ENCODE measurements around the gene GPSM1. TPM values are rescaled to one million over a fixed set of nuclear protein-coding genes. Genes with fewer than 3 reads are reported as not detected.
A peak's percentile ranks its signal among the peaks of the same experiment; 100 is the strongest.

GPSM1 gene
- total RNA-seq, 4 donors from 2014 or later, result 28.8 to 95.1 (median 38.1) TPM

GRCh38 chr9:136355616-136356557 lies 28.5 kb downstream of the GPSM1 start:
- 31 to 39% methylated on average over 36 to 44 of the region's 54 CpGs for WGBS, 2 donors
- no peaks in the 10 kb centered on the region for H3K27me3 ChIP-seq
- peak overlapping the region; percentile 3 to 98 (median 60) for H3K27ac ChIP-seq
- no peak for DNase-seq (ENCODE audit: low spot score in 2 of 2)
- peaks cover 0 to 38% (median 0%) of the 10 kb centered on the region in 3 donors for H3K36me3 ChIP-seq
- peaks cover 0 to 68% (median 19%) of the 10 kb centered on the region in 4 donors for H3K4me1 ChIP-seq
- no peaks in the 10 kb centered on the region for H3K9me3 ChIP-seq
- TF ChIP-seq POLR2A (IDR thresholded peaks at IDR 0.05) (no peak), CTCF (IDR thresholded peaks at IDR 0.05) (no peak), EP300 (IDR thresholded peaks at IDR 0.05) (no peak)
- no peak overlapping the region for H3K4me3 ChIP-seq

DNA sequence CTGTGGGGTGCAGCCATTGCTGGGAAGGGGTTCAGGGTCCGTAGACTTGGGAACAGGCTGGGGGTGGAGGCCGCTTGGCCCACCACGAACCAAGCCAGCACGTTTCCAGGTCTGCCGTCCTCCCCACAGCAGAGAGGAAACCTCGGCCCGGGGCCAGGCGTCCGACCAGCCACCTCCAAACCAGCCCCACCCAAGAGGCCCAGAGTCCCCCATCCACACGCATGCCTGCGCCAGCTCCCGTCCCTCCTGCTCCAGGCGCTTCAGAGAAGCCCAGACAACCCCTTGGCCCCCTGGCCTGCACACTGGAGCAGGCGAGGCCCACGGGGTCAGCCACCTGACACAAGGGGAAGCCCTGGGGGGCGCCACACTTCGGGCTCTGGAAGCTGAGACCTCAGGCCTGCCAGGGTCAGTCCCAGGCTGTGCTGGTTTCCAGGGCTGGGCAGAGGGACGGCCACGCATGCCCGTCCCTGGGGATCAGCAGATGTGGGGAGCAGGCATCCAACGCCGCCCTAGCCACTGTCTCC lies 29.9 kb downstream of the GPSM1 start:
- DNase-seq (ENCODE audit: low spot score in 2 of 2), result no peak
- H3K4me1 ChIP-seq, result peaks cover 0 to 82% (median 28%) of the 10 kb centered on the region in 4 donors
- H3K27ac ChIP-seq, result peak overlapping the region in 2 of 4 donors; percentile 83 to 98
- no peaks in the 10 kb centered on the region for H3K9me3 ChIP-seq
- no peak overlapping the region for H3K4me3 ChIP-seq
- peaks cover 0 to 30% (median 0%) of the 10 kb centered on the region in 3 donors for H3K36me3 ChIP-seq
- H3K27me3 ChIP-seq, result no peaks in the 10 kb centered on the region
- WGBS, 2 donors, result 77 to 82% methylated on average over 17 of the region's 22 CpGs
- TF ChIP-seq CTCF (IDR thresholded peaks at IDR 0.05) (no peak), EP300 (IDR thresholded peaks at IDR 0.05) (no peak), POLR2A (IDR thresholded peaks at IDR 0.05) (no peak)

GRCh38 chr9:136358016-136358415 lies 30.7 kb downstream of the GPSM1 start:
- Histone ChIP-seq H3K27ac (peak overlapping the region in 2 of 4 donors; percentile 90 to 98), H3K4me3 (no peak overlapping the region), H3K9me3 (no peaks in the 10 kb centered on the region), H3K4me1 (peaks cover 0 to 82% (median 35%) of the 10 kb centered on the region in 4 donors), H3K36me3 (peaks cover 0 to 30% (median 0%) of the 10 kb centered on the region in 3 donors), H3K27me3 (no peaks in the 10 kb centered on the region)
- TF ChIP-seq EP300 (IDR thresholded peaks at IDR 0.05), result no peak
- TF ChIP-seq POLR2A (IDR thresholded peaks at IDR 0.05), result no peak
- TF ChIP-seq CTCF (IDR thresholded peaks at IDR 0.05), result no peak
- WGBS, 2 donors, result 76 to 81% methylated on average over 13 to 23 of the region's 29 CpGs
- no peak for DNase-seq (ENCODE audit: low spot score in 2 of 2)

DNA sequence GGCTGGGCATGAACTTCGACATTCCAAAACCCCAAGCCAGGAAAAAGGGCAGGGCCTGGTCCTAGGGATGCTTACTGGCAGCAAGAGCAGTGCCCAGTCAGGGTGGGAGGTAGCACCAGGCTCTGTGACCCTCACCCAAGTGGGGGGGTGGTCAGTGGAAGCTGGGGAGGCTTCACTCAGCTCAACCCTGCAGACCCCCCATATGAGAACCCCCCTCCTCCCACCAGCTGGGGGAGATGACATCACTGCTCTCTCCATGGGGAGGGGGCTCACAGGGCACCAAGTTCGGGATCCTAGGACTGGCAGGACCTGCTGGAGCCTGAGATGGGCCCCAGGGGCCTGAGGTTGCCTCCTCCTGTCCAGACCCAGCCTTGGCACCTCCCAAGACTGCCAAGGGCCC lies 31.5 kb downstream of the GPSM1 start:
- H3K36me3 ChIP-seq, result peaks cover 0 to 30% (median 0%) of the 10 kb centered on the region in 3 donors
- TF ChIP-seq EP300 (IDR thresholded peaks at IDR 0.05) (no peak), CTCF (IDR thresholded peaks at IDR 0.05) (no peak), POLR2A (IDR thresholded peaks at IDR 0.05) (no peak)
- H3K4me1 ChIP-seq, result peaks cover 0 to 76% (median 36%) of the 10 kb centered on the region in 4 donors
- H3K4me3 ChIP-seq, result no peak overlapping the region
- H3K27ac ChIP-seq, result peak overlapping the region in 2 of 4 donors; percentile 90 to 98
- no peaks in the 10 kb centered on the region for H3K9me3 ChIP-seq
- 30% methylated on average over 2 of the region's 2 CpGs; no CpG with 5 or more reads in 1 of the 2 donors for whole genome bisulfite sequencing, 2 donors
- no peak for DNase-seq (ENCODE audit: low spot score in 2 of 2)
- H3K27me3 ChIP-seq, result no peaks in the 10 kb centered on the region

All from tibial nerve (tissue), 4 donors.